Subcutaneous abdominal adipose tissue (tissue), 5 donors: ENCODE results near the gene MRPL41.
"Not testable (repeated sequence)": the region's sequence is repeated elsewhere in the genome, so short reads cannot be mapped to it uniquely, and the experiment has no call there.

Experiments
- H3K27ac ChIP-seq: one replicate; pipeline ENCODE4 v1.7.0; 2013; ENCODE audit warnings: low read depth, mild to moderate bottlenecking, inconsistent platforms, low read length, moderate library complexity
- H3K27me3 ChIP-seq, 5 donors: one replicate each; pipeline ENCODE4 v1.7.0; 2013; ENCODE audit warnings: low read length in 5 of 5, inconsistent platforms in 1 of 5; ENCODE audit not compliant: control insufficient read depth in 5 of 5, insufficient read depth in 4 of 5
- H3K36me3 ChIP-seq, 5 donors: one replicate each; pipeline ENCODE4 v1.7.0; 2013; ENCODE audit warnings: low read length in 5 of 5; ENCODE audit not compliant: control insufficient read depth in 5 of 5, insufficient read depth in 5 of 5
- H3K4me1 ChIP-seq, 5 donors: one replicate each; pipeline ENCODE4 v1.7.0; 2013; ENCODE audit warnings: low read length in 5 of 5, mild to moderate bottlenecking in 3 of 5, moderate library complexity in 1 of 5; ENCODE audit not compliant: control insufficient read depth in 5 of 5, insufficient read depth in 5 of 5
- H3K4me3 ChIP-seq, 5 donors: one replicate each; pipeline ENCODE4 v1.7.0; 2013; ENCODE audit warnings: low read length in 5 of 5, low read depth in 1 of 5
- H3K9ac ChIP-seq, 5 donors: one replicate each; pipeline ENCODE4 v1.7.0; 2013; ENCODE audit warnings: low read length in 5 of 5, mild to moderate bottlenecking in 4 of 5, moderate library complexity in 3 of 5
- H3K9me3 ChIP-seq, 5 donors: one replicate each; pipeline ENCODE4 v1.7.0; 2013; ENCODE audit warnings: low read length in 5 of 5; ENCODE audit not compliant: control insufficient read depth in 5 of 5
- donor health status: healthy.
- donor health status: healthy.
- donor health status: healthy.
- donor health status: healthy.
- donor health status: healthy.

The MRPL41 gene

GRCh38 chr9:137552022-137552768 lies 516 bp downstream of the MRPL41 start:
- Histone ChIP-seq H3K4me1 (peaks cover 4 to 39% (median 34%) of the 10 kb centered on the region in 5 donors), H3K27ac (peak overlapping the region; percentile 70), H3K4me3 (peak overlapping the region; percentile 74 to 81 (median 78)), H3K9ac (peak overlapping the region in 4 of 5 donors; percentile 77 to 81 (median 78)), H3K36me3 (peaks cover 0 to 33% (median 21%) of the 10 kb centered on the region in 5 donors), H3K27me3 (no peaks in the 10 kb centered on the region), H3K9me3 (no peaks in the 10 kb centered on the region)

GRCh38 chr9:137553654-137554053 lies 2.0 kb downstream of the MRPL41 start:
- Histone ChIP-seq H3K36me3 (peaks cover 0 to 47% (median 26%) of the 10 kb centered on the region in 5 donors), H3K4me1 (peaks cover 3 to 28% (median 21%) of the 10 kb centered on the region in 5 donors)
- H3K27me3 ChIP-seq, H3K9me3 ChIP-seq, H3K9ac ChIP-seq, H3K27ac ChIP-seq, H3K4me3 ChIP-seq: not testable (repeated sequence)

GRCh38 chr9:137554349-137554748 lies 2.7 kb downstream of the MRPL41 start:
- Histone ChIP-seq H3K27me3 (no peaks in the 10 kb centered on the region), H3K27ac (no peak overlapping the region), H3K4me3 (no peak overlapping the region), H3K4me1 (peaks cover 0 to 22% (median 17%) of the 10 kb centered on the region in 5 donors), H3K9me3 (no peaks in the 10 kb centered on the region), H3K36me3 (peaks cover 0 to 48% (median 26%) of the 10 kb centered on the region in 5 donors), H3K9ac (no peak overlapping the region)

- Histone ChIP-seq H3K36me3 (peaks cover 0 to 53% (median 29%) of the 10 kb centered on the region in 5 donors), H3K9ac (no peak overlapping the region), H3K4me3 (no peak overlapping the region), H3K4me1 (peaks cover 0 to 14% (median 9%) of the 10 kb centered on the region in 5 donors), H3K9me3 (no peaks in the 10 kb centered on the region), H3K27ac (no peak overlapping the region), H3K27me3 (no peaks in the 10 kb centered on the region)
Observed at GRCh38 chr9:137555179-137555578, 3.5 kb downstream of the MRPL41 start.

- no peak overlapping the region for H3K27ac ChIP-seq
- peaks cover 0 to 54% (median 29%) of the 10 kb centered on the region in 5 donors for H3K36me3 ChIP-seq
- no peaks in the 10 kb centered on the region for H3K9me3 ChIP-seq
- no peak overlapping the region for H3K4me3 ChIP-seq
- no peaks in the 10 kb centered on the region for H3K27me3 ChIP-seq
- H3K9ac ChIP-seq: no peak overlapping the region
- peaks cover 0 to 12% (median 8%) of the 10 kb centered on the region in 5 donors for H3K4me1 ChIP-seq
Observed at GRCh38 chr9:137556069-137556838, 4.6 kb downstream of the MRPL41 start.

- Histone ChIP-seq H3K27me3 (no peaks in the 10 kb centered on the region), H3K36me3 (peaks cover 0 to 70% (median 36%) of the 10 kb centered on the region in 5 donors), H3K9ac (no peak overlapping the region), H3K27ac (no peak overlapping the region), H3K4me1 (no peaks in the 10 kb centered on the region), H3K4me3 (no peak overlapping the region), H3K9me3 (no peaks in the 10 kb centered on the region)
Observed at GRCh38 chr9:137558127-137558526, 6.4 kb downstream of the MRPL41 start.

- H3K4me1 ChIP-seq: no peaks in the 10 kb centered on the region
- H3K9ac ChIP-seq: no peak overlapping the region
- no peaks in the 10 kb centered on the region for H3K9me3 ChIP-seq
- no peak overlapping the region for H3K27ac ChIP-seq
- H3K27me3 ChIP-seq: no peaks in the 10 kb centered on the region
- H3K36me3 ChIP-seq: peaks cover 0 to 45% (median 28%) of the 10 kb centered on the region in 5 donors
- no peak overlapping the region for H3K4me3 ChIP-seq
Observed at GRCh38 chr9:137564134-137564533, 12.5 kb downstream of the MRPL41 start.

- H3K4me3 ChIP-seq: no peak overlapping the region
- no peaks in the 10 kb centered on the region for H3K4me1 ChIP-seq
- H3K36me3 ChIP-seq: peaks cover 0 to 43% (median 27%) of the 10 kb centered on the region in 5 donors
- no peak overlapping the region for H3K27ac ChIP-seq
- no peaks in the 10 kb centered on the region for H3K27me3 ChIP-seq
- no peak overlapping the region for H3K9ac ChIP-seq
- no peaks in the 10 kb centered on the region for H3K9me3 ChIP-seq
Observed at GRCh38 chr9:137564817-137565411, 13.2 kb downstream of the MRPL41 start.

GRCh38 chr9:137568445-137568844 lies 16.8 kb downstream of the MRPL41 start:
- not testable (repeated sequence) for H3K27me3 ChIP-seq, H3K9me3 ChIP-seq, H3K4me1 ChIP-seq, H3K9ac ChIP-seq, H3K27ac ChIP-seq, H3K4me3 ChIP-seq
- peaks cover 3 to 40% (median 30%) of the 10 kb centered on the region in 5 donors for H3K36me3 ChIP-seq
